Kidney epithelial cell (primary cell): ENCODE measurements around the gene ZNF717. TPM values are rescaled to one million over a fixed set of nuclear protein-coding genes. Genes with fewer than 3 reads are reported as not detected.

ENCODE experiments used
- DNase-seq: peaks from one replicate; pipeline ENCODE4 v3.0.0-alpha.2; 2010; ENCODE audit warnings: low read depth
- H3K27me3 ChIP-seq: 2 replicates; pipeline ENCODE4 v1.6.0; 2011; ENCODE audit warnings: low read length; ENCODE audit not compliant: control insufficient read depth, insufficient read depth
- H3K36me3 ChIP-seq: 2 replicates; pipeline ENCODE4 v1.5.1; 2011; ENCODE audit warnings: low read length; ENCODE audit not compliant: control insufficient read depth, insufficient read depth
- H3K4me3 ChIP-seq: 2 replicates; pipeline ENCODE4 v1.5.1; 2011; ENCODE audit warnings: low read depth, mild to moderate bottlenecking, control low read depth, low read length
- total RNA-seq: library from RNA; depleted of rRNA; stranded (reverse); fragments of >200 nt; gene quantifications from 2 replicates; pipeline ENCODE4 v1.2.3, GENCODE V29; 2015
- TF ChIP-seq, protein P1 (sequence below): IDR thresholded peaks from 2 replicates; pipeline ENCODE4 v1.5.1; 2011; ENCODE audit warnings: mild to moderate bottlenecking, moderate library complexity, low read length, control low read depth, inconsistent platforms; ENCODE audit not compliant: insufficient read depth, poor library complexity, severe bottlenecking

The ZNF717 gene
- total RNA-seq, 1 donor from 2014 or later, result 11.0 TPM

DNA sequence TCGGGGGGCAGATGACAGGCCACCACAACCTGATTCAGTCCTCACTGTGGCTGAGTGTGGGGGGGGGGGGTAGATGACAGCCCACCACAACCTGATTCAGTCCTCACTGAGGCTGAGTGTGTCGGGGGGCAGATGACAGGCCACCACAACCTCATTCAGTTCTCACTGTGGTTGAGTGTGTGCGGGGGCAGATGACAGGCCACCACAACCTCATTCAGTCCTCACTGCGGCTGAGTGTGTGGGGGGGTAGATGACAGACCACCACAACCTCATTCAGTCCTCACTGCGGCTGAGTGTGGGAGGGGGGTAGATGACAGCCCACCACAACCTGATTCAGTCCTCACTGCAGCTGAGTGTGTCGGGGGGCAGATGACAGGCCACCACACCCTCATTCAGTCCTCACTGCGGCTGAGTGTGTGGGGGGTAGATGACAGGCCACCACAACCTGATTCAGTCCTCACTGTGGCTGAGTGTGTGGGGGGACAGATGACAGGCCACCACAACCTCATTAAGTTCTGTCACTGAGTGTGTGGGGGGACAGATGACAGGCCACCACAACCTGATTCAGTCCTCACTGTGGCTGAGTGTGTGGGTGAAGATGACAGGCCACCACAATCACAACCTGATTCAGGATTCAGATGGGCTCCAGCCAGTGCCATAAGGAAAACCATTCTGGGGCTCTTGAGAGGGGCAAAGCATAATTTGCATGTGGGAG, 16.9 kb downstream of the ZNF717 start:
- H3K36me3 ChIP-seq, result no peaks in the 10 kb centered on the region
- DNase-seq, result no peak
- TF ChIP-seq, protein P1, sequence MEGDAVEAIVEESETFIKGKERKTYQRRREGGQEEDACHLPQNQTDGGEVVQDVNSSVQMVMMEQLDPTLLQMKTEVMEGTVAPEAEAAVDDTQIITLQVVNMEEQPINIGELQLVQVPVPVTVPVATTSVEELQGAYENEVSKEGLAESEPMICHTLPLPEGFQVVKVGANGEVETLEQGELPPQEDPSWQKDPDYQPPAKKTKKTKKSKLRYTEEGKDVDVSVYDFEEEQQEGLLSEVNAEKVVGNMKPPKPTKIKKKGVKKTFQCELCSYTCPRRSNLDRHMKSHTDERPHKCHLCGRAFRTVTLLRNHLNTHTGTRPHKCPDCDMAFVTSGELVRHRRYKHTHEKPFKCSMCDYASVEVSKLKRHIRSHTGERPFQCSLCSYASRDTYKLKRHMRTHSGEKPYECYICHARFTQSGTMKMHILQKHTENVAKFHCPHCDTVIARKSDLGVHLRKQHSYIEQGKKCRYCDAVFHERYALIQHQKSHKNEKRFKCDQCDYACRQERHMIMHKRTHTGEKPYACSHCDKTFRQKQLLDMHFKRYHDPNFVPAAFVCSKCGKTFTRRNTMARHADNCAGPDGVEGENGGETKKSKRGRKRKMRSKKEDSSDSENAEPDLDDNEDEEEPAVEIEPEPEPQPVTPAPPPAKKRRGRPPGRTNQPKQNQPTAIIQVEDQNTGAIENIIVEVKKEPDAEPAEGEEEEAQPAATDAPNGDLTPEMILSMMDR, result no peak

DNA sequence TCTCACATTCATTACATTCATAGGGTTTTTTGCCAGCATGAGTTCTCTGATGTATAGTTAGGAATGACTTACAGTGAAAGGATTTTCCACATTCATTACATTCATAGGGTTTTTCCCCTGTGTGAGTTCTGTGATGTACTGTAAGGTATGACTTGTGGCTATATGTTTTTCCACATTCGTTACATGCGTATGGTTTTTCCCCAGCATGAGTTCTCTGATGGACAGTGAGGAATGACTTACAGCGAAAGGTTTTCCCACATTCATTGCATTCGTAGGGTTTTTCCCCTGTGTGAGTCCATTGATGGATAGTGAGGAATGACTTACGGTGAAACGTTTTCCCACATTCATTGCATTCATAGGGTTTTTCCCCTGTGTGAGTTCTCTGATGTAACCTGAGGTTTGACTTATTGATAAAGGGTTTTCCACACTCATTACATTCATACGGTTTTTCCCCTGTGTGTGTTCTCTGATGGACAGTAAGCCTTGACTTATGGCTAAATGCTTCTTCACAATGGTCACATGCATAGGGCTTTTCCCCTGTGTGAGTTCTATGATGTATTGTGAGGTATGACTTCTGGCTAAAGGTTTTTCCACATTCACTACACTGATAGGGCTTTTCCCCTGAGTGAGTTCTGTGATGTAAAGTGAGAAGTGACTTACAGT, 47.4 kb downstream of the ZNF717 start:
- DNase-seq, result no peak
- Histone ChIP-seq H3K27me3 (no peaks in the 10 kb centered on the region), H3K4me3 (no peak overlapping the region), H3K36me3 (peaks cover 3% of the 10 kb centered on the region)
- TF ChIP-seq, protein P1, result no peak

More for the DNA sequence above, 16.9 kb downstream of the ZNF717 start:
- no peak overlapping the region for H3K4me3 ChIP-seq
- H3K27me3 ChIP-seq, result no peaks in the 10 kb centered on the region

DNA sequence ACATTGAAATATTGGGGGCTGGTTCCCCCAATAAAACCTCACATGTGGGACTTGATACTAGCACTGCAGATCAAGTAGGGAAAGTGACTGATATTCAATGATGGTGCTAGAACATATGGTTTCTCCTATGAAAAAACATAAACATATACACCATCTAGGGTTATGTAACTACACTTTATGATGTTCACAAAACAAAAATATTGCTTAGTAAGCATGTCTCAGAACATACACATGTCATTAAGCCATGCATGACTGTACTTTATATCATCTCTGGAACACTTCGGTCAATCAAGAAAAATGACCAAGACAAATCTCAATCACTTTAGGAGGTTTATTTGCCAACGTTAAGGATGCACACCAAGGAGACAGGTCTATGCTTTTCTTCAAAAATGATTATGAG, 57.4 kb downstream of the ZNF717 start:
- no peak overlapping the region for H3K4me3 ChIP-seq
- H3K27me3 ChIP-seq, result no peaks in the 10 kb centered on the region
- DNase-seq, result no peak
- H3K36me3 ChIP-seq, result no peaks in the 10 kb centered on the region
- TF ChIP-seq, protein P1, result no peak

DNA sequence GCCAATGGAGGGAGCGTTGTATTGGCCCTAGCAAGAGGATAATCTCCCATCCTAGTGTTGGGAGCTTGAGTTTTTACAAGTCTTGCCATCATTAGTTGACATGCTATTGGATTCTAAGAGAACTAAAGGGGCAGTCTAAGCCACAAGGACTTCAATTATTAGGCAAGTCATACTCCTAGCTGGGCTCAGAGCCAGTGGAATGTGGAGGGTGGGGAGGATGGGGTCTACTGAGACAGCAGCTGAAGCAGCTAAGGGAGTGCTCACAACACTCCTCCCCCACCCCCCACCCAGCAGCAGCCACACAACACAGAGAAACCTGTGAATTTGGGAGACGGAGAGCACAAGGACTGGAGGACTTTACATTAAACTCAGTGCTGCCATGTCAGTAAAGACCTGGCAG, 93.3 kb downstream of the ZNF717 start:
- no peak for DNase-seq
- TF ChIP-seq, protein P1, result no peak
- Histone ChIP-seq H3K27me3 (no peaks in the 10 kb centered on the region), H3K4me3 (no peak overlapping the region), H3K36me3 (no peaks in the 10 kb centered on the region)

DNA sequence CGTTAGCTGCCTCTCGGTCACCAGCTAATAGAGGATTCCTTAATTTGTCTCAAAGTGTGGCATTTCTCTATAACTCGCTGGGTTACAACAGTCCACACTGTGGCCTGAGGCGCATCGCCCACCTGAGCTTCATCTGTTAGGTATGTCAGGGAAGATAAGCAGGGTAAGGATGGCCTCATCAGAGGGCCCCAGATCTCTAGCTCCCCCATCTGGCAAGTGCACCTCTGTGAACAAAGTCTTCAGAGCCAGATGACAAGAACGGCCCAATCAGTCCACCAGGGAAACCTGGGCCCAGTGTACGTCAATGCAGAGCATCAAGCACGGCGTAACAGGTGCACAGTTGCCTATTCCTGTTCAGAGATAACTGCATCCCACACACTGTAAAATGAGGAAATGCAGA, 98.0 kb downstream of the ZNF717 start:
- H3K36me3 ChIP-seq, result no peaks in the 10 kb centered on the region
- no peaks in the 10 kb centered on the region for H3K27me3 ChIP-seq
- DNase-seq, result no peak
- TF ChIP-seq, protein P1, result no peak
- H3K4me3 ChIP-seq, result no peak overlapping the region

Other genes with a start within 250 kb of the ZNF717 start
- gene FRG2C, start 121.2 kb downstream of the ZNF717 start, total RNA-seq, result not detected in 2 replicates